Measurements from ENCODE around the gene PIP4P1. TPM values are rescaled to one million over a fixed set of nuclear protein-coding genes. Genes with fewer than 3 reads are reported as not detected.

The PIP4P1 gene
- total and polyA plus RNA-seq, 9 of the 15 experiments (the other 6 are each of a cell fraction or from before 2014, with no cell fraction given), result 5.3 to 20.9 (median 10.7) TPM

DNA sequence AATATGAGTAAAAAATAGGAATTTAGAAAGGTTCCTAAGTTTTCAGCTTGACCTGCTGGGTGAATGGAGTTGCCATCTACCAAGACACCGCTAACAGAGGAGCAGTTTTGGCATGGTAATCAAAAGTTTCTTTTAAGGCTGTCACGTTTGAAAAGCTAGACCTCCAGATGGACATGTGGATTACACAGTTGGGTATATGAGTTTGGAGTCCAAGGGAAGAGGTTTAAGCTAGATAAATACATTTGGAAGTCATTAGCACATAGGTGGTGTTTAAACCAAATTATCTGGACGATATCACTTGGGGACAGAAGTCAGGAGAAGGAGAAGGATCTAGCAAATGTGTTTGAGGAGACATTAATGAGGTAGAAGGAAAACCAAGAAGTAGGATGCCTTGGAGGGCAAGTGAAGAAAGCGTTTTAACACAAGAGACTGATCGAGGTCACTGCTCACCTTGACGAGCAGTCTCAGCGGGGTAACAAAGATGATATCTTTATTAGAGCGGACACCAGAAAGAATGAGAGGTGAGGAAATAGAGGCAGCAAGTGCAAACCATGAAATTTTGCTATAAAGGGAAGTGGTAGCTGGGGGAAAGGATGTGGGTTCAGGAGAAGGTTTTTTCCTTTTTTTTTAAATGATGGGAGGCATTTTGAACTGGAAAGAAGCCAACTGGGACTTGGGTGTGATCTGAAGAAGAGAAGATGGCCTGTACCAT is 25.6 kb upstream of the PIP4P1 start:
- ATAC-seq, result no peak
- no peaks in the 10 kb centered on the region for H3K36me3 ChIP-seq (ENCODE audit: control insufficient read depth, insufficient read depth, low read length)
- H3K4me1 ChIP-seq (replicated peaks in 1 of 2; ENCODE audit: control insufficient read depth in 2 of 2, insufficient read depth in 2 of 2, low read length in 2 of 2), result peaks cover 19 to 56% of the 10 kb centered on the region in 2 experiments; a peak in 4 of 5 replicates
- H3K9me1 ChIP-seq (ENCODE audit: control insufficient read depth, insufficient read depth, low read length), result no peaks in the 10 kb centered on the region
- WGBS (ENCODE audit: insufficient coverage, low coverage, missing lambda C conversion rate), result 7% methylated on average over 7 of the region's 8 CpGs
- peak overlapping the region; percentile 63; the same call in 1 of the 2 replicates for H3K4me2 ChIP-seq (ENCODE audit: insufficient read depth, low read length)
- no peaks in the 10 kb centered on the region for H4K20me1 ChIP-seq (replicated peaks; ENCODE audit: control insufficient read depth, insufficient read depth, low read length)
- no peaks in the 10 kb centered on the region for H3K9me3 ChIP-seq (replicated peaks; ENCODE audit: control insufficient read depth, insufficient read depth, low read depth, low read length)
- peak; percentile 29 for FAIRE-seq
- H3K79me2 ChIP-seq (ENCODE audit: control insufficient read depth, insufficient read depth, low read length), result no peaks in the 10 kb centered on the region
- peak overlapping the region; percentile 74 for H2AFZ ChIP-seq (ENCODE audit: low read depth, low read length)
- no peaks in the 10 kb centered on the region for H3K27me3 ChIP-seq (ENCODE audit: control insufficient read depth in 2 of 2, insufficient read depth in 2 of 2, low read length in 2 of 2)
- POLR2A ChIA-PET, result interaction anchor here (1.1 to 2.8 kb wide), 3 partner anchors 11 to 17 kb away, joined by 4 to 7 read pairs (median 5); no protein-coding TSS in a partner anchor
- intact Hi-C loops (cut with micrococcal nuclease), result no loop called here
- in situ Hi-C loops (cut with MboI), result no loop called here
- no peak for DNase-seq (ENCODE audit: extremely low read depth in 1 of 4, low spot score in 3 of 4)
- H3K4me3 ChIP-seq, result no peak overlapping the region
- no TSS peak for BruUV-seq (replicated peaks)
- CTCF ChIA-PET (ENCODE audit: low intra/inter-chr PET ratio), result no interaction called here
- no peak overlapping the region for H3K9ac ChIP-seq (ENCODE audit: insufficient read depth in 1 of 2, low read depth in 2 of 2, low read length in 2 of 2)
- H3K27ac ChIP-seq (ENCODE audit: extremely low read depth, low read depth, low read length), result peak overlapping the region; percentile 40; the same call in 2 of the 3 replicates
- TF ChIP-seq NCOR1 (IDR thresholded peaks at IDR 0.05) (peak; percentile 36; the same call in 1 of the 2 replicates), NBN (IDR thresholded peaks at IDR 0.05; ENCODE audit: low read depth) (no peak), ZNF507 (tag; conservative IDR thresholded peaks at IDR 0.05) (no peak), CBFA2T2 (conservative IDR thresholded peaks at IDR 0.05) (peak; percentile 58), ZNF23 (CRISPR knock-in tag; IDR thresholded peaks at IDR 0.05) (no peak), TCF3 (CRISPR knock-in tag; IDR thresholded peaks at IDR 0.05) (peak; percentile 47), ZNF589 (CRISPR knock-in tag; IDR thresholded peaks at IDR 0.05; ENCODE audit: low read depth) (no peak), NFIC (IDR thresholded peaks at IDR 0.05) (peak; percentile 9; the same call in 1 of the 2 replicates), ARID1B (IDR thresholded peaks at IDR 0.05) (peak; percentile 67), TAL1 (IDR thresholded peaks at IDR 0.05) (peak; percentile 63), MTF1 (CRISPR knock-in tag; IDR thresholded peaks at IDR 0.05; ENCODE audit: borderline replicate concordance) (no peak), ZNF76 (CRISPR knock-in tag; IDR thresholded peaks at IDR 0.05; ENCODE audit: borderline replicate concordance) (no peak), CBX5 (IDR thresholded peaks at IDR 0.05; ENCODE audit: borderline replicate concordance, low read depth) (no peak), POLR2A (conservative IDR thresholded peaks at IDR 0.05) (no peak)
- TF ChIP-seq, protein P1, sequence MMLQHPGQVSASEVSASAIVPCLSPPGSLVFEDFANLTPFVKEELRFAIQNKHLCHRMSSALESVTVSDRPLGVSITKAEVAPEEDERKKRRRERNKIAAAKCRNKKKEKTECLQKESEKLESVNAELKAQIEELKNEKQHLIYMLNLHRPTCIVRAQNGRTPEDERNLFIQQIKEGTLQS (IDR thresholded peaks at IDR 0.05), result no peak
- TF ChIP-seq, protein P1 (CRISPR knock-in tag; conservative IDR thresholded peaks at IDR 0.05), result no peak
- TF ChIP-seq, protein P2, sequence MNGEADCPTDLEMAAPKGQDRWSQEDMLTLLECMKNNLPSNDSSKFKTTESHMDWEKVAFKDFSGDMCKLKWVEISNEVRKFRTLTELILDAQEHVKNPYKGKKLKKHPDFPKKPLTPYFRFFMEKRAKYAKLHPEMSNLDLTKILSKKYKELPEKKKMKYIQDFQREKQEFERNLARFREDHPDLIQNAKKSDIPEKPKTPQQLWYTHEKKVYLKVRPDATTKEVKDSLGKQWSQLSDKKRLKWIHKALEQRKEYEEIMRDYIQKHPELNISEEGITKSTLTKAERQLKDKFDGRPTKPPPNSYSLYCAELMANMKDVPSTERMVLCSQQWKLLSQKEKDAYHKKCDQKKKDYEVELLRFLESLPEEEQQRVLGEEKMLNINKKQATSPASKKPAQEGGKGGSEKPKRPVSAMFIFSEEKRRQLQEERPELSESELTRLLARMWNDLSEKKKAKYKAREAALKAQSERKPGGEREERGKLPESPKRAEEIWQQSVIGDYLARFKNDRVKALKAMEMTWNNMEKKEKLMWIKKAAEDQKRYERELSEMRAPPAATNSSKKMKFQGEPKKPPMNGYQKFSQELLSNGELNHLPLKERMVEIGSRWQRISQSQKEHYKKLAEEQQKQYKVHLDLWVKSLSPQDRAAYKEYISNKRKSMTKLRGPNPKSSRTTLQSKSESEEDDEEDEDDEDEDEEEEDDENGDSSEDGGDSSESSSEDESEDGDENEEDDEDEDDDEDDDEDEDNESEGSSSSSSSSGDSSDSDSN (IDR thresholded peaks at IDR 0.05; ENCODE audit: borderline replicate concordance in 1 of 2, low read depth in 2 of 2, low read length in 2 of 2), result no peak
- TF ChIP-seq, protein P3, sequence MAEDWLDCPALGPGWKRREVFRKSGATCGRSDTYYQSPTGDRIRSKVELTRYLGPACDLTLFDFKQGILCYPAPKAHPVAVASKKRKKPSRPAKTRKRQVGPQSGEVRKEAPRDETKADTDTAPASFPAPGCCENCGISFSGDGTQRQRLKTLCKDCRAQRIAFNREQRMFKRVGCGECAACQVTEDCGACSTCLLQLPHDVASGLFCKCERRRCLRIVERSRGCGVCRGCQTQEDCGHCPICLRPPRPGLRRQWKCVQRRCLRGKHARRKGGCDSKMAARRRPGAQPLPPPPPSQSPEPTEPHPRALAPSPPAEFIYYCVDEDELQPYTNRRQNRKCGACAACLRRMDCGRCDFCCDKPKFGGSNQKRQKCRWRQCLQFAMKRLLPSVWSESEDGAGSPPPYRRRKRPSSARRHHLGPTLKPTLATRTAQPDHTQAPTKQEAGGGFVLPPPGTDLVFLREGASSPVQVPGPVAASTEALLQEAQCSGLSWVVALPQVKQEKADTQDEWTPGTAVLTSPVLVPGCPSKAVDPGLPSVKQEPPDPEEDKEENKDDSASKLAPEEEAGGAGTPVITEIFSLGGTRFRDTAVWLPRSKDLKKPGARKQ (CRISPR knock-in tag; IDR thresholded peaks at IDR 0.05), result no peak
